ENCODE results near the gene UNC5B. TPM values are rescaled to one million over a fixed set of nuclear protein-coding genes. Genes with fewer than 3 reads are reported as not detected.

The UNC5B gene
- polyA plus RNA-seq, 3 donors = 0.04 to 0.72 TPM; not detected in 1

- Histone ChIP-seq H3K36me3 (replicated peaks in 1 of 2; ENCODE audit: control insufficient read depth in 1 of 2, insufficient read depth in 2 of 2, low read length in 2 of 2) (no peaks in the 10 kb centered on the region), H4K20me1 (ENCODE audit: insufficient read depth, low read length) (no peaks in the 10 kb centered on the region), H3K4me1 (ENCODE audit: control insufficient read depth in 1 of 2, insufficient read depth in 2 of 2, low read length in 2 of 2) (peaks cover 26 to 35% of the 10 kb centered on the region in 2 donors), H3K79me2 (ENCODE audit: insufficient read depth, low read length) (no peaks in the 10 kb centered on the region), H3K9ac (ENCODE audit: insufficient read depth, low read length, poor library complexity, severe bottlenecking) (no peak overlapping the region), H3K4me2 (replicated peaks; ENCODE audit: extremely low read depth, low read length, poor library complexity, severe bottlenecking) (no peak overlapping the region), H3K4me3 (replicated peaks in 1 of 3; ENCODE audit: low read depth in 2 of 3, low read length in 3 of 3) (no peak overlapping the region), H3K9me3 (replicated peaks in 1 of 2; ENCODE audit: control insufficient read depth in 1 of 2, insufficient read depth in 1 of 2, low read length in 2 of 2) (no peaks in the 10 kb centered on the region), H2AFZ (ENCODE audit: insufficient read depth, low read depth, low read length, poor library complexity, severe bottlenecking) (no peak overlapping the region), H3K27ac (ENCODE audit: low read depth in 1 of 2, low read length in 2 of 2) (no peak overlapping the region), H3K27me3 (ENCODE audit: control insufficient read depth in 2 of 2, insufficient read depth in 2 of 2, low read length in 2 of 2) (no peaks in the 10 kb centered on the region)
- Mint-ChIP-seq H3K36me3 (no peaks in the 10 kb centered on the region), H3K27ac (no peak overlapping the region), H3K9me3 (peaks cover 0 to 2% (median 0%) of the 10 kb centered on the region in 7 donors), H3K27me3 (ENCODE audit: low read depth in 3 of 3) (peaks cover 0 to 4% (median 0%) of the 10 kb centered on the region in 3 donors), H3K4me3 (no peak overlapping the region), H3K4me1 (peaks cover 27% of the 10 kb centered on the region)
- no peak for DNase-seq
- intact Hi-C loops (cut with micrococcal nuclease) = no loop called here
- TF ChIP-seq CTCF (IDR thresholded peaks at IDR 0.05) = no peak
- WGBS (ENCODE audit: insufficient coverage) = 56% methylated on average over 12 of the region's 19 CpGs
These were observed 66.6 kb downstream of the UNC5B start for GRCh38 chr10:71278691-71279588.

GRCh38 chr10:71279590-71280170, 67.3 kb downstream of the UNC5B start:
- H3K4me1 ChIP-seq (ENCODE audit: control insufficient read depth in 1 of 2, insufficient read depth in 2 of 2, low read length in 2 of 2) = peaks cover 26 to 35% of the 10 kb centered on the region in 2 donors
- no peaks in the 10 kb centered on the region for H3K27me3 ChIP-seq (ENCODE audit: control insufficient read depth in 2 of 2, insufficient read depth in 2 of 2, low read length in 2 of 2)
- H3K4me3 ChIP-seq (replicated peaks in 1 of 3; ENCODE audit: low read depth in 2 of 3, low read length in 3 of 3) = no peak overlapping the region
- H3K9ac ChIP-seq (ENCODE audit: insufficient read depth, low read length, poor library complexity, severe bottlenecking) = no peak overlapping the region
- H4K20me1 ChIP-seq (ENCODE audit: insufficient read depth, low read length) = no peaks in the 10 kb centered on the region
- WGBS (ENCODE audit: insufficient coverage) = 50% methylated on average over 21 of the region's 22 CpGs
- Mint-ChIP-seq H3K9me3 (no peaks in the 10 kb centered on the region), H3K36me3 (no peaks in the 10 kb centered on the region), H3K27ac (peak overlapping the region in 1 of 7 donors; percentile 72), H3K27me3 (ENCODE audit: low read depth in 3 of 3) (peaks cover 0 to 4% (median 0%) of the 10 kb centered on the region in 3 donors), H3K4me1 (peaks cover 27% of the 10 kb centered on the region), H3K4me3 (no peak overlapping the region)
- H3K9me3 ChIP-seq (replicated peaks in 1 of 2; ENCODE audit: control insufficient read depth in 1 of 2, insufficient read depth in 1 of 2, low read length in 2 of 2) = no peaks in the 10 kb centered on the region
- no peak for DNase-seq
- peak overlapping the region; percentile 17 for H2AFZ ChIP-seq (ENCODE audit: insufficient read depth, low read depth, low read length, poor library complexity, severe bottlenecking)
- H3K79me2 ChIP-seq (ENCODE audit: insufficient read depth, low read length) = no peaks in the 10 kb centered on the region
- intact Hi-C loops (cut with micrococcal nuclease) = no loop called here
- no peaks in the 10 kb centered on the region for H3K36me3 ChIP-seq (replicated peaks in 1 of 2; ENCODE audit: control insufficient read depth in 1 of 2, insufficient read depth in 2 of 2, low read length in 2 of 2)
- H3K27ac ChIP-seq (ENCODE audit: low read depth in 1 of 2, low read length in 2 of 2) = no peak overlapping the region
- no peak for TF ChIP-seq CTCF (IDR thresholded peaks at IDR 0.05)
- H3K4me2 ChIP-seq (replicated peaks; ENCODE audit: extremely low read depth, low read length, poor library complexity, severe bottlenecking) = no peak overlapping the region

Data from CD14-positive monocyte (primary cell).